ENCODE data around the gene OR2A14.
"Not testable (repeated sequence)": the region's sequence is repeated elsewhere in the genome, so short reads cannot be mapped to it uniquely, and the experiment has no call there.

The OR2A14 gene, protein sequence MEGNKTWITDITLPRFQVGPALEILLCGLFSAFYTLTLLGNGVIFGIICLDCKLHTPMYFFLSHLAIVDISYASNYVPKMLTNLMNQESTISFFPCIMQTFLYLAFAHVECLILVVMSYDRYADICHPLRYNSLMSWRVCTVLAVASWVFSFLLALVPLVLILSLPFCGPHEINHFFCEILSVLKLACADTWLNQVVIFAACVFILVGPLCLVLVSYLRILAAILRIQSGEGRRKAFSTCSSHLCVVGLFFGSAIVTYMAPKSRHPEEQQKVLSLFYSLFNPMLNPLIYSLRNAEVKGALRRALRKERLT

DNA sequence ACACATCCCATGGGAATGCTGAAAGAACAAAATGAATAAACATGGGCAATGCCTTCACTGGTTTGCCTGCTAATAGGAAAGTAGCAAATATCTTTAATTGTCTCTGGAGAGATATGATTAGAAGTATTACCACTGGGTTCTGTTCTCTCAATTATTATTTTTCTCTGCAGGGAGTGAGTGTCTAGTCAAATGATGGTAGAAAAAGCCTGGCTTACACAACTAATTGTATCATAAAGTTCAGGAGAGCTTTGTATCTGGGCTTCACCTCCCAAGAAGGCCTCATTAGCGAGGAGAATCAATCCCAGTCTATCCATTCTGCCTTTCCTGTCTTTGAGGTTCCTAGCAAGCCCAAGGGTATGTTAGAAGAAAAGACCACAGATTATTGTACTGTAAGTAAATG lies at the start of gene OR2A14:
Gene OR2A14 (plus strand): TSS at position 301 of the 400 bp plus-strand sequence. CDS start 5,937 bp downstream, outside the sequence.
- Histone ChIP-seq H3K4me3 (no peak within 1 kb of the TSS), H3K27ac (no peak within 1 kb of the TSS)

GRCh38 chr7:144074374-144074773 lies 48.6 kb upstream of the OR2A14 start:
- Histone ChIP-seq H3K4me3 (no peak overlapping the region), H3K27ac (no peak overlapping the region)

DNA sequence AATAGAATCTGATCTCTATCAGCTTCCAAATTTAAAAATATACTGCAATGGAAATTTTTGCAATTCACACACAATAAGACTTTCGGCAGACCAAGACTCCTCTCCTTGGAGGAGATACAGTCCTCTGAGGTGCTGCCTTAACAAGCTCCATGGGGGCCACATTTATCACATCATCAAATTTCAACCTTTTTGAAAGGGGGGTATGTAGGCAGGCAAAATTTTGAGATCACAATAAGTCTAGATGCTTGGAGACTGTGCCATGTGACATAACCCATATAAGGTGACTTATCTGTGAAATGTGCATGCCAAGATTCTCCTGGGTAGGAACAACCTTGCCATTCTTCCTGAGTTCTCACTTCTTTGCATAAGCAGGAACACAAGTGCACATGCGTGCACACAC lies 37.0 kb upstream of the OR2A14 start, which contains the start of gene OR2A12:
Gene OR2A12 (plus strand): TSS at position 301 of the 400 bp plus-strand sequence. CDS start 8,830 bp downstream, outside the sequence.
- H3K27ac ChIP-seq: no peak within 1 kb of the TSS

DNA sequence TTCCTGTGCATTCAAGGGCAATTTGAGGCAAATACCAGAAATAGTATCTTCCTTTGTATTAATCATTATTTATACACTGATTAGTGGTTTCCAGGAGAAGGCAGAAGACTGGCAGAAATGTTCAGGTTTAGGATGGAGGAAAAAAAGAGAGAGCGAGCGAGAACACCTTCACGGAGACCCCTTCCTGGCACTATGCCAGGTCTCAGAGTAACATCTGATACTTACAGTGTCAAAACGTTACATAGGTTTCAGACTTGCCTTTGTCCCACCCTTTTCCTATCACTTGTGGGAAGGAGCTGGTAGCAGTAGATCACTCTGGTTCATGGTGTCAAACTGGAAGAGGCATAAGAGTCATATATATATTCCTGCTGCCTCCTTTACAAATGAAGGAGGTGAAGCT lies 36.2 kb upstream of the OR2A14 start:
- Histone ChIP-seq H3K4me3 (no peak overlapping the region), H3K27ac (no peak overlapping the region)

More for the DNA sequence above, 37.0 kb upstream of the OR2A14 start, which contains the start of gene OR2A12:
- H3K4me3 ChIP-seq: no peak within 1 kb of the TSS

DNA sequence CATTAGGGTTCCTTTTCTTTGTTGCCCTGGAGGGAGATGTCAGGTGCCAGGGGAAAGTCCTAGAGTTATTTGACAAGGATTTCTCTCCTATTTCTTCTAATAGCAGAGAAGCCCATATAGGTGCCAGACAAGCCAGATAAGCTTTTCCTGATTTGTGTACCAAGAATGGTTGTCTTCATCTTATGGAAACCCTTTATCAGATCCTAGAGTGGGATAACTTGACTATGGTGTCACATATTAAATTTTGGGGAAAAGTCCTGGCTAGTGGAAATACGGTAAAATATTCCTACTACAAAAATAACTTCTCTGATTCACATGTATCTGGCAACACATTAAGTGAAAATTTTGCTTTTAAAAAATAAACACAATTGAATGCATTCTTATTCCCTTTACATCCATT lies 35.7 kb upstream of the OR2A14 start:
- no peak overlapping the region for H3K4me3 ChIP-seq
- H3K27ac ChIP-seq: no peak overlapping the region

DNA sequence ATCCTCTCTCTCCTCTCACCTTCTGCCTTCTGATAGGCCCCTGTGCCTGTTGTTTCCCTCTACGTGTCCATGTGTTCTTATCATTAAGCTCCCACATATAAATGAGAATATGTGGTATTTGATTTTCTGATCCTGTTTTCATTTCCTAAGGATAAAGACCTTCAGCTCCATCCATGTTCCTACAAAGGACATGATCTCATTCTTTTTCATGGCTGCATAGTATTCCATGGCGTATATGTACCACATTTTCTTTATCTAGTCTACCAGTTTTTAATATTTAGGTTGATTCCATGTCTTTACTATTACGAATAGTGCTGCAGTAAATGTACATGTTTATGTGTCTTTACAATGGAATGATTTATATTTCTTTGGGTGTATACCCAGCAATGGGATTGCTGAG lies 32.3 kb upstream of the OR2A14 start:
- Histone ChIP-seq H3K4me3 (no peak overlapping the region), H3K27ac (no peak overlapping the region)

- Histone ChIP-seq H3K4me3 (no peak overlapping the region), H3K27ac (no peak overlapping the region)
These were observed 24.2 kb upstream of the OR2A14 start for GRCh38 chr7:144098776-144099175.

DNA sequence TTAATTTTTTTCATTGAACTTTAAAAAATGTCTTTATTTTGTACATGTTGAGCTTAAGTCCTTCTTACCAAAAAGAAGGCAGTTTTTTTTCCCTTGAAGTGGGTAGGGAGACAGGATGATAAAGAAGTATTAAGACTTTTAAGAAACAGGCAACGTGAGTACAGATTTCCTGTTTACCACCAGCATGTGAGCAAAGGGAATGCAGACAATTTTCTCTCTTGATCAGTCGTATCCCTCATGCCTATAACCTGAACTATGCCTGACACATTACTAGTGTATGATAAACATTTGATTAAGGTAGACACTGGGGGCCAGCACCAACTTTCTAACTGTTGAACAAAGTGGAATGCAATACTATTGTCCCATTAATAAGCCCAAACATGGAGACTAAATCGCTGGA lies 22.4 kb upstream of the OR2A14 start:
- Histone ChIP-seq H3K27ac (no peak overlapping the region), H3K4me3 (no peak overlapping the region)

DNA sequence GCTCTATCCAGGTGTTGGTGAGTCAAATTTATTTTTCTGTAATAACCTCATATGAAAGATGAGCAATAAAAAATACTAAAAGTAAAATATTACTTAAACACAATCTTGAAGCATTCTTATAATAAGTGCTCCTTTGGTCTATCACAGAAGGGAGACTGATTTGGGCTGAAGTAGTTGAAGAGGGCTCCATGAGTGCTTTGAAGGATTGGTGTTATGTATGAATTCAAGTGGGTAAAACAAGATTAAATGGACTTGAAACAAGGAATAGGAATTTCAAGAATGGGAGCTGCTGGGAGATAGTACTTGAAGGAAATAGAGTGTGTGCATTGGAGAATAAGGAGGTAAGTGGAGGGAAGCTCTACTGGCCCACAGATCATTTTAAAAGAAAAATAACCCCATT lies 20.9 kb upstream of the OR2A14 start:
- Histone ChIP-seq H3K4me3 (no peak overlapping the region), H3K27ac (no peak overlapping the region)

DNA sequence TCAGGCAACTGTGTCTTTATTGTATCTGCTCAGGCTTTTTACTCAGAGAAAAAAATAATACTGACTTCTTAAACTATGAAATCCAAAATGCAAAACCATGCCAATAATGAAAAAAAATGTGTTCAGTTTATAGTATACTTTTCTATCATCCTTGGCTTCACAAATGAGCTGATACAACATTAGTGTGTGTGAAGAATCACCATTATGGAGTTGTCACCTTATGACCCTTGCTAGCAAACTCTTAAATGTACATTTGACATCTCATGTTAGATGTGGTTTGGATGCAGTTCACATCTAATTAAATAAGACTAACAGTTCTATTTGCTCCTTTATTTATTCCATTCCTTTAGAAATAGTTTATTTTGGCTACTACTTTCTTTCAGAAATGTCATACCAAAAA lies 17.8 kb upstream of the OR2A14 start:
- Histone ChIP-seq H3K27ac (no peak overlapping the region), H3K4me3 (no peak overlapping the region)

DNA sequence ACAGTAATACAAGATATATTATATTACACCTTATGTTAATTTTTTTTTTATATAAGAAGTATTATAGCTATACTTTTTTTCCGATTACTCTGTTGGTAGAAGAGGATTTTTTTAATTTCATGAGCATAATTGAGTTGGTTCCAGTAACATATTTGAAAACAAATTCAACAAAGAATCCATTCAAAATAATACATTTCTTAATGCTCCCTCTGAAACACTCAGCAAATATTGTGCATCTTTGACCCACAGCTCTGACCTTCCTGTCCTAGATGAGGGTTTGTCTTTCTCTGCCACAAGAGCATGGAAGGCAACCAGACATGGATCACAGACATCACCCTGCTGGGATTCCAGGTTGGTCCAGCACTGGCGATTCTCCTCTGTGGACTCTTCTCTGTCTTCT lies 13.7 kb upstream of the OR2A14 start, which contains the start of gene OR2A2:
Gene OR2A2 (plus strand): TSS at position 301 of the 400 bp plus-strand sequence. CDS start 0 bp downstream, at position 301.
- Histone ChIP-seq H3K27ac (no peak within 1 kb of the TSS), H3K4me3 (no peak within 1 kb of the TSS)

DNA sequence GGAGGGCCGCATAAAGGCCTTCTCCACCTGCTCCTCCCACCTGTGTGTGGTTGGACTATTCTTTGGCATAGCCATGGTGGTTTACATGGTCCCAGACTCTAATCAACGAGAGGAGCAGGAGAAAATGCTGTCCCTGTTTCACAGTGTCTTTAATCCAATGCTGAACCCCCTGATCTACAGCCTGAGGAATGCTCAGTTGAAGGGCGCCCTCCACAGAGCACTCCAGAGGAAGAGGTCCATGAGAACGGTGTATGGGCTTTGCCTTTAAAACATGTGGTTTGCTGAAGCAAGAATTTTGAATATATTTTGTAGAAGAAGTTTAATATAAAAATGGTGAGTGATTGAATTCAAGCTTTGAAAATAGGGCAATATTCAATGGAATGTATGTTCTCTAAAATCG lies 12.7 kb upstream of the OR2A14 start:
- Histone ChIP-seq H3K4me3 (no peak overlapping the region), H3K27ac (no peak overlapping the region)

DNA sequence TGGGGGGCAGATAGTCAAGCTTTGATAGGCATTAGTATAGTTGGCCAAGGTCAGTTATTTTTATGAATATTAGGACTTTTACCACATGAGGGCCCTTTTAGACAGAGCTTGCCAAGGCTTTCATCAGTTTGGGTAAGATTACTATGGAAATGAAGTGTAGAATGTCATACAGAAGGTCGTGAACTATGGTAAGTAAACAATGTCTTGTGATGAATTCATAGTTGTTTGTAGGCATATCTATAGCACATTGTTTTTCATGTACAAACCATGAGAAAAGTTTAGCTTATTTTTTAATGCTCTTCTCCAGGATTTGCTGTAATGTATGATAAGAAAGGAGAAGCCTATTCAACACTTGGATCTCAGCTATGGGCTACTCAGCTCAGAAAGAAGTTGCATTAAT lies 9.3 kb upstream of the OR2A14 start:
- no peak overlapping the region for H3K4me3 ChIP-seq
- no peak overlapping the region for H3K27ac ChIP-seq

GRCh38 chr7:144118341-144118740 lies 4.6 kb upstream of the OR2A14 start:
- no peak overlapping the region for H3K27ac ChIP-seq
- no peak overlapping the region for H3K4me3 ChIP-seq

GRCh38 chr7:144127714-144128334 lies 4.8 kb downstream of the OR2A14 start:
- Histone ChIP-seq H3K27ac (no peak overlapping the region), H3K4me3 (no peak overlapping the region)

- H3K4me3 ChIP-seq, H3K27ac ChIP-seq: not testable (repeated sequence)
These were observed 6.6 kb downstream of the OR2A14 start for GRCh38 chr7:144129601-144130000.

GRCh38 chr7:144130730-144131129 lies 7.8 kb downstream of the OR2A14 start:
- H3K4me3 ChIP-seq: no peak overlapping the region
- H3K27ac ChIP-seq: no peak overlapping the region

DNA sequence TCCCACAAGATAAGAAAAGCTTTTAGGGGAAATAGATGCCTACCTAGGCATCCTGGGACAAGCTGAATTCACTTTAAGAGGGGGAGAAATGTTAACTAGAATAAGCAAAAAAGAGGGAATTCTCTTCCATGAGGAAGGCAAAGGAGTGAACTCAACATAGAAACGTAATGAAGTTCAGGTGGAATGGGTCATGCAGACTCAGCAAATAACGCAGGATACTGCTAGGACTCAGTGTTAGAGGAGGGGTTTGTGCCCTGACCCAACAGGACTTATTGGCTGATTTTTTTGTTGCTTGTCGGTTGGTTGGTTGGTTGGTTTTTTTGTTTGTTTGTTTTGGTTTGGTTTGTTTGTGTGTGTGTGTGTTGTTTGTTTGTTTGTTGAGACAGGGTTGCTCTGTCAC lies 9.3 kb downstream of the OR2A14 start:
- Histone ChIP-seq H3K4me3 (no peak overlapping the region), H3K27ac (no peak overlapping the region)

DNA sequence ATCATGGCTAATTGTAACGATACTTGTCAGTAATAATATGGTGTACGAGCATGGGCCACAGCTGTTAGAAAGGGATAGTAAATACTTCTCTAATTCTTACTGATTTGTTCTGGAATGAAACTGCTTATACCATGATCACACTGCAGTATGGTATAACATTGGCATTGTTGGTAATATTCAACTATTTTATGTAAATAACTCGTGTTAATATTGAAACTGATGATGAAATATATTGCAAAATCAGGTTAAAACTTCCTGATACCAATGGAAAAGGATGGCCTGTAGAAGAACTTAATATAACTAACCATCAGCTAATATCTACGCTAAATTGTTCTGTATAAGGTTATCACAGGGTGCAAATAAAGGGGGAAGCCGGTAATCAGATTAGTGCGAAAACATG lies 10.3 kb downstream of the OR2A14 start:
- H3K4me3 ChIP-seq: no peak overlapping the region
- no peak overlapping the region for H3K27ac ChIP-seq

DNA sequence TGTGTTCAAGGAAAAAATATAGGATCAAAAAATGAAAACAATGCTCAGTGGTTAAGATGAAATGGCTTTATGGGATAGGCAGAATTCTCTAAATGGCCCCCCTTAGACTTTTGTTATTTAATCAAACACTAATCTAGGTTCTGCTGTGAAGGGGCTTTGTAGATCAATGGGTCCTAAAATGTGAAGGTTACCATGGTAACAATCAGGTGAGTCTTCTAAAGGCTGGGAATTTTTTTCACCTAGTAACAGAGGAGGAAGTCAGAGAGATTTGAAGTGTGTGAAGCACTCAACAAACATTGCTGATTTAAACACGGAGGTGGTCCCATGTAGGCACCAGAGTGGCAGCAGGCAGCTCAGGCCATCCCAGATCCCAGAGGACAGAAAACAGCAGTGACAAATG lies 11.1 kb downstream of the OR2A14 start:
- Histone ChIP-seq H3K27ac (no peak overlapping the region), H3K4me3 (no peak overlapping the region)

DNA sequence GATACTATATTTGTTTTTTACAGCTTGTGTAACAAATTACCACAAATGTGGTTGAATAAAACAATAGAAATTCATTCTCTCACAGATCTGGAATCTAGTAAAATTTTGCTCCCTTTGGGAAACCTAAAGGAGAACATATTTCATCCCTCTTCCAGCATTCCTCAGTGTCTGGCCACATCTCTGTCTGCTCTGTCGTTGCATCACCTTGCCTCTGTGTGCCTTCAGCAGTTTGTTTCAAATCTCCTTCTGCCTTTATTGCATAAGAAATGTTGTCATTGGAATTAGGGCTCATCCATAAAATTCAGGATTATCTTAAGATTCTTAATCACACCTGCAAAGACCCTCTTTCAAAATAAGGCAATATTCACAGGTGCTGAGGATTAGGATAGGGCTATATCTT lies 14.5 kb downstream of the OR2A14 start:
- H3K27ac ChIP-seq: no peak overlapping the region
- H3K4me3 ChIP-seq: no peak overlapping the region
